BJ (cell line): ENCODE measurements around the gene HID1. TPM values are rescaled to one million over a fixed set of nuclear protein-coding genes. Genes with fewer than 3 reads are reported as not detected.

ENCODE experiments used
- CTCF ChIA-PET: fragments of 350-600 bp; formaldehyde crosslinking; extraction: SDS; loops from one replicate; lab custom pipeline; 2021; ENCODE audit warnings: antibody characterized with exemption, inconsistent platforms; lab: Yijun Ruan, JAX
- POLR2A ChIA-PET: fragments of 300-600 bp; sonication (Branson Sonifier 250); formaldehyde crosslinking; extraction: SDS; loops from one replicate; lab custom pipeline; 2021; ENCODE audit warnings: antibody characterized with exemption; lab: Charles Lee
- DNase-seq: peaks from one replicate; pipeline ENCODE4 v3.0.0-alpha.2; 2011; ENCODE audit warnings: low read depth
- H3K27me3 ChIP-seq: 2 replicates; pipeline ENCODE4 v1.6.0; 2011; ENCODE audit warnings: low read length; ENCODE audit not compliant: control insufficient read depth, insufficient read depth
- H3K36me3 ChIP-seq: 2 replicates; pipeline ENCODE4 v1.5.1; 2011; ENCODE audit warnings: low read length; ENCODE audit not compliant: control insufficient read depth, insufficient read depth
- H3K4me3 ChIP-seq: 2 replicates; pipeline ENCODE4 v1.5.1; 2011; ENCODE audit warnings: low read depth, mild to moderate bottlenecking, control low read depth, low read length
- polyA plus RNA-seq: library from polyadenylated mRNA; depleted of rRNA; stranded (reverse); fragments of >200 nt; gene quantifications from 2 replicates; pipeline ENCODE4 v1.2.3, GENCODE V29; 2011
- TF ChIP-seq, protein P1 (sequence below): IDR thresholded peaks from 2 replicates; pipeline ENCODE4 v1.5.1; 2011; ENCODE audit warnings: low read depth, mild to moderate bottlenecking, control low read depth, inconsistent platforms, low read length, moderate library complexity; ENCODE audit not compliant: insufficient read depth

HID1 gene
- polyA plus RNA-seq, 1 experiment = 1.8 TPM

DNA sequence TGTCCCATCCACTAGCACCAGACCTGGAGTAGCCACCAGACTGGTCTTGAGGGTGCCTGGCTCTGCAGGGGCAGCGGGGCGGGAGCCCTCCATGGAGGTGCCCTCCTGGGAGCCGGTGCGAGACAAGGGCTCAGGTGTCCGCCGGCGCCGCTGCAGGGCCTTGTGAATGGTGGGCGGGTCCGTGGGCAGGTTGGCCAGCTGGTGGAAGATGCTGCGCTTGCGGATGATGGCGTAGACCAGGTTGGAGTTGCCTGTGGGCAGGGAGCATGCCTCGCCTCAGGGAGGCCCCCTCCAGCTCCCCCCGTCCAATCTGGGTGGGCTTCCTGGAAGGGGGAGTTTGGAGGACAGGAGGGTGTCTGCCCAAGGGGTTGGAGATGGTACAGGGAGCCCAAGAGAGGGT lies 18.4 kb downstream of the HID1 start:
- TF ChIP-seq, protein P1, sequence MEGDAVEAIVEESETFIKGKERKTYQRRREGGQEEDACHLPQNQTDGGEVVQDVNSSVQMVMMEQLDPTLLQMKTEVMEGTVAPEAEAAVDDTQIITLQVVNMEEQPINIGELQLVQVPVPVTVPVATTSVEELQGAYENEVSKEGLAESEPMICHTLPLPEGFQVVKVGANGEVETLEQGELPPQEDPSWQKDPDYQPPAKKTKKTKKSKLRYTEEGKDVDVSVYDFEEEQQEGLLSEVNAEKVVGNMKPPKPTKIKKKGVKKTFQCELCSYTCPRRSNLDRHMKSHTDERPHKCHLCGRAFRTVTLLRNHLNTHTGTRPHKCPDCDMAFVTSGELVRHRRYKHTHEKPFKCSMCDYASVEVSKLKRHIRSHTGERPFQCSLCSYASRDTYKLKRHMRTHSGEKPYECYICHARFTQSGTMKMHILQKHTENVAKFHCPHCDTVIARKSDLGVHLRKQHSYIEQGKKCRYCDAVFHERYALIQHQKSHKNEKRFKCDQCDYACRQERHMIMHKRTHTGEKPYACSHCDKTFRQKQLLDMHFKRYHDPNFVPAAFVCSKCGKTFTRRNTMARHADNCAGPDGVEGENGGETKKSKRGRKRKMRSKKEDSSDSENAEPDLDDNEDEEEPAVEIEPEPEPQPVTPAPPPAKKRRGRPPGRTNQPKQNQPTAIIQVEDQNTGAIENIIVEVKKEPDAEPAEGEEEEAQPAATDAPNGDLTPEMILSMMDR = no peak
- Histone ChIP-seq H3K4me3 (no peak overlapping the region), H3K36me3 (no peaks in the 10 kb centered on the region), H3K27me3 (peaks cover 12% of the 10 kb centered on the region)
- CTCF ChIA-PET = interaction anchor here (0.6 to 1.5 kb wide), 3 partner anchors 19 to 172 kb away, joined by 3 to 4 read pairs (median 3); no protein-coding TSS in a partner anchor
- DNase-seq = no peak
- POLR2A ChIA-PET = no interaction called here

DNA sequence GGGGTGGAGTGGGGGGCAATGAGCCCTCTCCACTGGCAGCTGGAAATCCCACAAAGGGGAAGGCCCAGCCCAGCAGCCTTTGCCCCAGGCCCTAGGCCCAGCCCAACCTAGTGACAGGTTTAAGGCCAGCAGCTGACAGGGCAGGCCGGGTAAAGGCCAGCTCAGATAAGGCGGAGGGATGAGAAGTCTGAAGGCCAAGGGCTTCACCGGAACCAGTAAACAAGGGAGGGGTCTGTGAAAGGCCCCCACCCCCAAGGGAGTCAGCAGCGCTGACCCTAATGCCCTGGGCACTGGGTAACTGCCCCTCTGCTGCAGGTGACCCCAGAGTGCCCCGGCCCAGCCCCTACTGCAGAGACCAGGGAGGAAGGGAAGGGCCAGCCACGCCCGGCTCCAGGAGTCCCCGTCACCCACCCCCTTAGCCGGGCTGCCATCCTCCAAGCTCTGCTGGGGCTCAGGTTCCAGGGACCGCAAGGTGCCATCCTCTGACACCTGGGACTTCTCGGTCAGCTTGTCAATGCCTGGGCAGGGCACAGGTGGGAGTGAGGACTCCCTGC lies 19.3 kb downstream of the HID1 start:
- ChIA-PET CTCF (interaction anchor here (1.4 to 2.2 kb wide), 2 partner anchors 9 to 171 kb away, joined by 3 to 12 read pairs; no protein-coding TSS in a partner anchor), POLR2A (no interaction called here)
- TF ChIP-seq, protein P1 = no peak
- DNase-seq = no peak
- no peak overlapping the region for H3K4me3 ChIP-seq
- peaks cover 12% of the 10 kb centered on the region for H3K27me3 ChIP-seq
- no peaks in the 10 kb centered on the region for H3K36me3 ChIP-seq

DNA sequence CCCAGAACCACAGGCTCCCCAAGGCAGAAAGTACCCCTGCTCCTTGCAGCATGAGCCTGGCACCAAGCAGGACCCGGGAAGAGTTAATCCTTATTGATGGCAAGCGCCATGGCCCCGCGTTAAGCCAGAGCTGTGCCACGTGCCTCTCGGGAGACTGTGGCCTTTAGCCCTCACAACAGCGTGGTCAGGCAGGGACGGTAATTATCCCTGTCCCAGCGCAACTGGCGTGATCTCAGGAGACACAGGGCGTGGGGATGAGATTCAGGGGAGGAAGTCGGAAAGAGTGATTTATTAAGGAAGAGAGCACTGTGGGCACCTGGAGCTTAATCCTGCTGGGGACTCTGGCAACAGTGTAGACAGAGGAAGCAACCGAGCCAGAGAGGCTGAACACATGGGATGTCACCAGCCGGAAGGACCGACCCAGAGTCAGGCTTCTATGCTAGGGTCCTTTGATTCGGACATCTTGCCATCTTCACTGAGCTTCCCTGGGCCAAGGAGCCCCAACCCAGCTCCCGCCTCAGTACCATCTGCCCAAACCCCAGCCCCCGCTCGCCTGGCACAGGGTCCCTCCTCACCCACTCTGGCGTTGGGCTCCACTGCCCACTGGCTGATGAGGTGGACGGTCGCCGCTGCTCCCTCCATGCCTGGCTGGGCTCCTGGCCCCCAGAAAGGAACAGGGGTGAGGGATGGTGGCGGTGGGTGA lies 20.0 kb downstream of the HID1 start:
- TF ChIP-seq, protein P1 = no peak
- Histone ChIP-seq H3K36me3 (no peaks in the 10 kb centered on the region), H3K4me3 (no peak overlapping the region), H3K27me3 (peaks cover 12% of the 10 kb centered on the region)
- ChIA-PET CTCF (interaction anchor here (0.6 to 2.2 kb wide), 2 partner anchors 9 to 107 kb away, joined by 3 to 12 read pairs; no protein-coding TSS in a partner anchor), POLR2A (no interaction called here)
- no peak for DNase-seq

DNA sequence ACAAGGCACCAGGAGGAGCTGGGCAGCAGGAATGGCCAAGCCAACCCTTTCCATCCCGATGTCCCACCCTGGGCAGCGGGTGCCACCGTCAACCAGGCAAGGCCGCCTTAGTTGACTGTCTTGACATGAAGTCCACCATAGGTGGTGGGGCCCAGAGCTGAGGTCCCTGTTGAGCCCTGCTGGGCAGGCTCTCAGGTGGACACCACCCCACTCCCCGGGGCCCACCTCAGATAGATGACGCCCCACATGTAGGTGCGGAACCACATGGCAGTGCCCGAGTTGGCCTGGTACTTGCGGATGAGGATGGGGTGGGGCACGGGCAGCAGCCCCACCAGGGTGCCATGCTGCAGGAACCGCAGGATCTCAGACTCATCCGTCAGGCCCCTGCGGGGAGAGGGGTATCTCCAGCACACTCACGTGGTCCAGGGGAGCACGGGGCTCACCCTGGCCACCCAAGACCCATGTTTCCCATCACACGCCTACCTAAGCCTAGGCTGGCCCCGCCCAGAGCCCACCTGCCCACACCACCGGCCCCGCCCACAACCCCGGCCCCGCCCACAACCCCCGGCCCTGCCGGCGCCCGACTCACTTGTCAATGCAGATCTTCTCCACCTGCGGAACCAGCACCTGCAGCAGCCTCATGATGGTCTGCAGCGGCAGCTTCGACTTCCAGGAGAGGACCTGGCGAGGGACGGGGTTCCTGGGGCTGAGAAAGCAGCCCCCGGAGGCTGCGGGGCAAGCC lies 20.7 kb downstream of the HID1 start:
- no peak for DNase-seq
- ChIA-PET POLR2A (no interaction called here), CTCF (interaction anchor here (0.6 to 2.2 kb wide), 4 partner anchors 10 to 1348 kb away, joined by 3 to 12 read pairs (median 3); no protein-coding TSS in a partner anchor)
- TF ChIP-seq, protein P1 = no peak
- Histone ChIP-seq H3K27me3 (peaks cover 13% of the 10 kb centered on the region), H3K36me3 (no peaks in the 10 kb centered on the region), H3K4me3 (no peak overlapping the region)

DNA sequence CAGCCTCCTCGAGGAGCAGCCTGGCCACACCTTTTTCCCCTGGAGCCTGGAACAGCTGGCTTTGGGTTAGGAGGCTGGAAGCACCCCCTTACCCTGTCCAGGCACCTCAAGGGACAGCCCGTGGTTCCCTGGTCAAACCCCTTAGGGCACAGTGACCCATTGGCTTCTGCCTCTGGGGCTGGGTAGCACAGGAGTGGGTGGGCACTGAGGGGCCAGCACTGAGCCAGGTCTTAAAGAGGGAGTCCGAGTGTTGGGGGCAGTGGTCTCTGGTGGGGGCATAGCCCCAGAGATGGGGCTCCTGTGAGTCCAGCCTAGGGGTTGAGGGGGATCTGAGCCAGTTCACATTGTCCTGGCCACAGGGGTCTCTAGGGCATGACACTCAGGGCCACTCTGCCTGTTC lies 21.5 kb downstream of the HID1 start:
- no peak for DNase-seq
- TF ChIP-seq, protein P1 = no peak
- H3K27me3 ChIP-seq = peaks cover 9% of the 10 kb centered on the region
- ChIA-PET CTCF (interaction anchor here (0.6 to 2.2 kb wide), 4 partner anchors 11 to 1348 kb away, joined by 3 to 12 read pairs (median 3); partner anchors contain the start of gene OTOP2), POLR2A (no interaction called here)
- no peak overlapping the region for H3K4me3 ChIP-seq
- H3K36me3 ChIP-seq = no peaks in the 10 kb centered on the region
